Cardiac muscle cell (in vitro differentiated cells and primary cell): ENCODE data around the gene TCF7. TPM values are rescaled to one million over a fixed set of nuclear protein-coding genes. Genes with fewer than 3 reads are reported as not detected.

Experiments used
- DNase-seq, 2 donors: peaks; one replicate each; pipeline versions ENCODE4 v3.0.0 to v3.0.0-alpha.2; 2010 to 2017; ENCODE audit warnings: low read depth in 1 of 2, low spot score in 1 of 2
- H3K27ac ChIP-seq: fragments of 200-600 bp; sonication (generic); 2 replicates; pipeline ENCODE4 v1.5.1; 2016
- H3K27me3 ChIP-seq: fragments of 200-600 bp; sonication (generic); 2 replicates; pipeline ENCODE4 v1.6.0; 2016; ENCODE audit warnings: control low read depth
- H3K36me3 ChIP-seq: fragments of 200-600 bp; sonication (generic); 2 replicates; pipeline ENCODE4 v1.5.1; 2016; ENCODE audit warnings: control low read depth
- H3K4me1 ChIP-seq: fragments of 200-600 bp; sonication (generic); 2 replicates; pipeline ENCODE4 v1.8.1; 2017; ENCODE audit warnings: low read depth, mild to moderate bottlenecking, mixed run types
- H3K4me3 ChIP-seq: fragments of 200-600 bp; sonication (generic); 2 replicates; pipeline ENCODE4 v1.5.1; 2016; ENCODE audit warnings: mild to moderate bottlenecking
- H3K9me3 ChIP-seq: fragments of 200-600 bp; sonication (generic); 2 replicates; pipeline ENCODE4 v1.5.1; 2017; ENCODE audit warnings: low read depth, mild to moderate bottlenecking, control low read depth
- CTCF ChIP-seq: IDR thresholded peaks from 2 replicates; pipeline ENCODE4 v1.5.1; 2012; ENCODE audit warnings: low read depth, mild to moderate bottlenecking, low read length
- polyA plus RNA-seq: library from polyadenylated mRNA; unstranded; fragments of >200 nt; fragmentation: Nextera tagmentation; extraction: Ambion mirVana; gene quantifications from 2 replicates; pipeline ENCODE4 v1.2.1, GENCODE V29; 2016
- total RNA-seq: library from RNA; depleted of rRNA; stranded (reverse); fragments of >200 nt; gene quantifications from 2 replicates; pipeline ENCODE4 v1.2.3, GENCODE V29; 2016

TCF7 gene
- total and polyA plus RNA-seq, 2 experiments from 2014 or later: 6.8 to 28.9 TPM

GRCh38 chr5:134135091-134135655, 20.7 kb downstream of the TCF7 start:
- TF ChIP-seq CTCF: no peak
- Histone ChIP-seq H3K4me3 (no peak overlapping the region), H3K27me3 (no peaks in the 10 kb centered on the region), H3K27ac (no peak overlapping the region), H3K4me1 (no peaks in the 10 kb centered on the region), H3K36me3 (peaks cover 8% of the 10 kb centered on the region), H3K9me3 (no peaks in the 10 kb centered on the region)
- no peak for DNase-seq

GRCh38 chr5:134136221-134136631, 21.7 kb downstream of the TCF7 start:
- H3K9me3 ChIP-seq: no peaks in the 10 kb centered on the region
- DNase-seq: no peak
- H3K27me3 ChIP-seq: no peaks in the 10 kb centered on the region
- no peak for TF ChIP-seq CTCF
- no peaks in the 10 kb centered on the region for H3K4me1 ChIP-seq
- H3K27ac ChIP-seq: no peak overlapping the region
- no peak overlapping the region for H3K4me3 ChIP-seq
- H3K36me3 ChIP-seq: peaks cover 8% of the 10 kb centered on the region

- TF ChIP-seq CTCF: no peak
- H3K27me3 ChIP-seq: no peaks in the 10 kb centered on the region
- H3K27ac ChIP-seq: no peak overlapping the region
- H3K36me3 ChIP-seq: peaks cover 8% of the 10 kb centered on the region
- no peaks in the 10 kb centered on the region for H3K4me1 ChIP-seq
- no peak overlapping the region for H3K4me3 ChIP-seq
- DNase-seq: no peak
- no peaks in the 10 kb centered on the region for H3K9me3 ChIP-seq
These were observed 22.3 kb downstream of the TCF7 start for GRCh38 chr5:134136771-134137170.

- Histone ChIP-seq H3K4me3 (no peak overlapping the region), H3K27me3 (no peaks in the 10 kb centered on the region), H3K36me3 (peaks cover 11% of the 10 kb centered on the region), H3K27ac (no peak overlapping the region), H3K9me3 (no peaks in the 10 kb centered on the region), H3K4me1 (no peaks in the 10 kb centered on the region)
- DNase-seq: no peak
- TF ChIP-seq CTCF: no peak
These were observed 24.2 kb downstream of the TCF7 start for GRCh38 chr5:134138416-134139376.

- Histone ChIP-seq H3K4me3 (no peak overlapping the region), H3K9me3 (no peaks in the 10 kb centered on the region), H3K27ac (no peak overlapping the region), H3K36me3 (peaks cover 11% of the 10 kb centered on the region), H3K27me3 (no peaks in the 10 kb centered on the region), H3K4me1 (no peaks in the 10 kb centered on the region)
- DNase-seq: no peak
- TF ChIP-seq CTCF: no peak
These were observed 24.9 kb downstream of the TCF7 start for GRCh38 chr5:134139377-134139851.
